ENCODE results near the gene NYAP2. TPM values are rescaled to one million over a fixed set of nuclear protein-coding genes. Genes with fewer than 3 reads are reported as not detected.

NYAP2 gene
- total RNA-seq, 1 experiment from 2014 or later: not detected

DNA sequence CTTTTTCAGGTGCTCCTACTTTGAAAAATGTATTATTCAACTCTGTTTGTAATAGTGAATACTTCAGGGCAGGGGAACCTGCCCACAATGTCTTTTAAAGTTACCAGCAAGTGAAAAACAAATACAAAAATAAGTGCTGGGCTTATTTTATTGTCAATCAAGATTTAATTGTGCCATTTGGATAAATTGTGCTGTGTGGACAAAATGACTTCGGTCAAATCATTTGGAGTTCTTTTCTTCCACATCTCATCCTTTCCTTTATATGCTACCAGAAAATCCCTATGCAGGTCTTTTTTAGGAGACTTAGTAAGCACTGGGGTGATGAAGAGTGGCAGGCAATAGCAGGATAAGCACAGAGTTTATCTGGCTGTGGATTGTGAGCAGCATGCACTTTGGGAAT lies 63.9 kb downstream of the NYAP2 start (continued):
- TF ChIP-seq STAT6 (CRISPR knock-in tag; conservative IDR thresholded peaks at IDR 0.05; ENCODE audit: low read depth) (no peak), ZNF671 (CRISPR knock-in tag; IDR thresholded peaks at IDR 0.05) (no peak), RORB (CRISPR knock-in tag; IDR thresholded peaks at IDR 0.05) (no peak), FOXP4 (CRISPR knock-in tag; IDR thresholded peaks at IDR 0.05) (no peak), ELF4 (CRISPR knock-in tag; IDR thresholded peaks at IDR 0.05; ENCODE audit: low read depth) (no peak), GTF2I (CRISPR knock-in tag; conservative IDR thresholded peaks at IDR 0.05) (no peak), SOX15 (CRISPR knock-in tag; IDR thresholded peaks at IDR 0.05) (no peak)
- TF ChIP-seq, protein P1, sequence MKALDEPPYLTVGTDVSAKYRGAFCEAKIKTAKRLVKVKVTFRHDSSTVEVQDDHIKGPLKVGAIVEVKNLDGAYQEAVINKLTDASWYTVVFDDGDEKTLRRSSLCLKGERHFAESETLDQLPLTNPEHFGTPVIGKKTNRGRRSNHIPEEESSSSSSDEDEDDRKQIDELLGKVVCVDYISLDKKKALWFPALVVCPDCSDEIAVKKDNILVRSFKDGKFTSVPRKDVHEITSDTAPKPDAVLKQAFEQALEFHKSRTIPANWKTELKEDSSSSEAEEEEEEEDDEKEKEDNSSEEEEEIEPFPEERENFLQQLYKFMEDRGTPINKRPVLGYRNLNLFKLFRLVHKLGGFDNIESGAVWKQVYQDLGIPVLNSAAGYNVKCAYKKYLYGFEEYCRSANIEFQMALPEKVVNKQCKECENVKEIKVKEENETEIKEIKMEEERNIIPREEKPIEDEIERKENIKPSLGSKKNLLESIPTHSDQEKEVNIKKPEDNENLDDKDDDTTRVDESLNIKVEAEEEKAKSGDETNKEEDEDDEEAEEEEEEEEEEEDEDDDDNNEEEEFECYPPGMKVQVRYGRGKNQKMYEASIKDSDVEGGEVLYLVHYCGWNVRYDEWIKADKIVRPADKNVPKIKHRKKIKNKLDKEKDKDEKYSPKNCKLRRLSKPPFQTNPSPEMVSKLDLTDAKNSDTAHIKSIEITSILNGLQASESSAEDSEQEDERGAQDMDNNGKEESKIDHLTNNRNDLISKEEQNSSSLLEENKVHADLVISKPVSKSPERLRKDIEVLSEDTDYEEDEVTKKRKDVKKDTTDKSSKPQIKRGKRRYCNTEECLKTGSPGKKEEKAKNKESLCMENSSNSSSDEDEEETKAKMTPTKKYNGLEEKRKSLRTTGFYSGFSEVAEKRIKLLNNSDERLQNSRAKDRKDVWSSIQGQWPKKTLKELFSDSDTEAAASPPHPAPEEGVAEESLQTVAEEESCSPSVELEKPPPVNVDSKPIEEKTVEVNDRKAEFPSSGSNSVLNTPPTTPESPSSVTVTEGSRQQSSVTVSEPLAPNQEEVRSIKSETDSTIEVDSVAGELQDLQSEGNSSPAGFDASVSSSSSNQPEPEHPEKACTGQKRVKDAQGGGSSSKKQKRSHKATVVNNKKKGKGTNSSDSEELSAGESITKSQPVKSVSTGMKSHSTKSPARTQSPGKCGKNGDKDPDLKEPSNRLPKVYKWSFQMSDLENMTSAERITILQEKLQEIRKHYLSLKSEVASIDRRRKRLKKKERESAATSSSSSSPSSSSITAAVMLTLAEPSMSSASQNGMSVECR (CRISPR knock-in tag; IDR thresholded peaks at IDR 0.05; ENCODE audit: borderline replicate concordance): no peak

DNA sequence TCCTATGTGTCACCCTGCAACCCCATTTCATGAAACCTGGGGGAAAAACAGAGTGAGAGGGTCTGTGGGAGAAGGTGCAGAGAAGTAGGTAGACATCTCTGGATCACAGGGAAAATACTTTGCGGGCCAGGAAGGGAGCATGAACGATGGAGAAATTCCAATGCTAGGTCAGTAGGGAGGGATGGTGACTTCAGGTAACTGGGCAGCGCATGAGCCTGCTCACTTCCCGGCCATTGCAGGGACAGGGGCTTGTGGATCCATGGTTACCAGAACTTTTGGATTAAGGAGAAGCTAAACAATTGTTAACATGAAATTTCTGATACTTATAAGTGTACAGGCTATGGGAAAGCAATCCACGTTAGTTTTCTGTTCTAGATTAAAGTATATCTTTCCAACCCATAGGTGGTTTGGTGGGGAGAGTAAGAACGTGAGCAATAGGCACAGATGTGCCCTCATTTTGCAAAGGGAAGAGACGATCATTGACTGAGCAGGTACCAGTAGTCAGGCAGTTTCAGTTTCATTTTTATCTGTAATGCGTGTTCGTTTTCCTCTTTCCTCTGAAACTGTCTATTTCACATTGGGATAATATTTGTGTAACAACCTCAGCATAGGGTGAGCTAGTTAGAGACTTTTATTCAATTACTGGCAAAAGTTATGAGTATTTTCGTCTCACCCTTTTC lies 65.0 kb downstream of the NYAP2 start:
- Mint-ChIP-seq H3K4me1 (peaks cover 48% of the 10 kb centered on the region), H3K27ac (no peak overlapping the region), H3K36me3 (peaks cover 3% of the 10 kb centered on the region; the same call in 1 of the 2 replicates), H3K4me3 (no peak overlapping the region), H3K9me3 (0 out of 2 replicates have a peak, but pooled peaks cover 14% of the 10 kb centered on the region), H3K27me3 (ENCODE audit: low read depth) (peaks cover 8% of the 10 kb centered on the region)
- ChIA-PET CTCF (no interaction called here), POLR2A (no interaction called here)
- DNase-seq (ENCODE audit: low spot score): no peak
- no peak for ATAC-seq
- TF ChIP-seq ZNF138 (CRISPR knock-in tag; conservative IDR thresholded peaks at IDR 0.05): no peak
- no peak for TF ChIP-seq NFYB (CRISPR knock-in tag; conservative IDR thresholded peaks at IDR 0.05; ENCODE audit: low read depth)
- TF ChIP-seq, protein P2, sequence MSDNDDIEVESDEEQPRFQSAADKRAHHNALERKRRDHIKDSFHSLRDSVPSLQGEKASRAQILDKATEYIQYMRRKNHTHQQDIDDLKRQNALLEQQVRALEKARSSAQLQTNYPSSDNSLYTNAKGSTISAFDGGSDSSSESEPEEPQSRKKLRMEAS (CRISPR knock-in tag; IDR thresholded peaks at IDR 0.05): no peak

GRCh38 chr2:225465827-225466226 lies 66.3 kb downstream of the NYAP2 start:
- ATAC-seq (peak; percentile 94), DNase-seq (ENCODE audit: low spot score) (peak; percentile 57)
- CTCF ChIA-PET: no interaction called here
- Mint-ChIP-seq H3K27ac (peak overlapping the region; percentile 94), H3K4me3 (peak overlapping the region; percentile 38), H3K36me3 (no peaks in the 10 kb centered on the region; the same call in 1 of the 2 replicates), H3K4me1 (peaks cover 48% of the 10 kb centered on the region), H3K9me3 (0 out of 2 replicates have a peak, but pooled peaks cover 8% of the 10 kb centered on the region), H3K27me3 (ENCODE audit: low read depth) (peaks cover 8% of the 10 kb centered on the region)
- POLR2A ChIA-PET: no interaction called here
- TF ChIP-seq ZNF263 (CRISPR knock-in tag; IDR thresholded peaks at IDR 0.05; ENCODE audit: low read depth): no peak
- TF ChIP-seq ZNF121 (CRISPR knock-in tag; IDR thresholded peaks at IDR 0.05): no peak
- TF ChIP-seq SP1 (CRISPR knock-in tag; conservative IDR thresholded peaks at IDR 0.05): 0 out of 2 replicates have a peak, but pooled peaks have one; percentile 31
- TF ChIP-seq, protein P3, sequence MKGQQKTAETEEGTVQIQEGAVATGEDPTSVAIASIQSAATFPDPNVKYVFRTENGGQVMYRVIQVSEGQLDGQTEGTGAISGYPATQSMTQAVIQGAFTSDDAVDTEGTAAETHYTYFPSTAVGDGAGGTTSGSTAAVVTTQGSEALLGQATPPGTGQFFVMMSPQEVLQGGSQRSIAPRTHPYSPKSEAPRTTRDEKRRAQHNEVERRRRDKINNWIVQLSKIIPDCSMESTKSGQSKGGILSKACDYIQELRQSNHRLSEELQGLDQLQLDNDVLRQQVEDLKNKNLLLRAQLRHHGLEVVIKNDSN (CRISPR knock-in tag; IDR thresholded peaks at IDR 0.05): peak; percentile 26; the same call in 1 of the 2 replicates
- no peak for TF ChIP-seq JUN (CRISPR knock-in tag; IDR thresholded peaks at IDR 0.05)
- no peak for TF ChIP-seq E2F1 (CRISPR knock-in tag; IDR thresholded peaks at IDR 0.05)

Data from WTC11 (cell line).